Measurements from ENCODE around the gene C11orf98. TPM values are rescaled to one million over a fixed set of nuclear protein-coding genes. Genes with fewer than 3 reads are reported as not detected.

C11orf98 gene
- total RNA-seq, 2 experiments from 2014 or later, result 105 to 148 TPM

DNA sequence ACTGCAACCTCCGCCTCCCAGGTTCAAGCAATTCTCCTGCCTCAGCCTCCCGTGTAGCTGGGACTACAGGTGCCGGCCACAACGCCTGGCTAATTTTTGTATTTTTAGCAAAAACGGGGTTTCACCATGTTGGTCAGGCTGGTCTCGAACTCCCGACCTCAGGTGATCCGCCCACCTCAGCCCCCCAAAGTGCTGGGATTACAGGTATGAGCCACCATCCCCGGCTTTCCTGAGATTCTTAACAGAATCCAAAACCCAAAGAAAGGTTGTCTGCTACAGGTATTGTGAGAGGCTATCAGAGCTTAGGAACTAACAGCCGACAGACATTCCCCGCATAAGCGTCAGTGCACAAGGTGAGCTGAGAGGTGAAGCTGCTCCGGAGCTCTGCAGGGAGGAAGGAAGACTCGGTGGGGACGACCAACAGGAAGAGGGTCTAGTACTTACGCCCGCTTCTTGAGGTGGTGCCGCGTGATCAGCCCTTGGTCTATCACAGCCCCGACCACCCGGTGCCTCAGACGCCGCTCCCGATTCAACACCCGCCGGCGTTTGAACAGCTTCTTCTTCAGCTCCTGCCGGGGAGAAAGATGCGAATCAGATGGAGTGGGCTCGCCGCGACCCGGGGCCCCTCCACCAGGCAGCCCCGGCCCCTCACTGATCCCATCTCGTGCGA is 470 bp downstream of the C11orf98 start:
- Histone ChIP-seq H3K79me2 (ENCODE audit: insufficient read depth, low read depth, low read length) (peaks cover 58% of the 10 kb centered on the region), H3K4me3 (ENCODE audit: low read depth, low read length, poor library complexity, severe bottlenecking) (peak overlapping the region; percentile 86), H3K9me3 (ENCODE audit: low read length) (no peaks in the 10 kb centered on the region), H3K4me2 (ENCODE audit: low read length) (peak overlapping the region; percentile 89), H3K4me1 (ENCODE audit: insufficient read depth, low read length, poor library complexity, severe bottlenecking) (peaks cover 34% of the 10 kb centered on the region), H3K27ac (ENCODE audit: low read depth, low read length, poor library complexity, severe bottlenecking) (peak overlapping the region; percentile 94), H4K20me1 (ENCODE audit: insufficient read depth, low read length) (peaks cover 6% of the 10 kb centered on the region; the same call in 1 of the 2 replicates), H2AFZ (ENCODE audit: low read length) (peak overlapping the region; percentile 19; the same call in 1 of the 2 replicates), H3K9me2 (ENCODE audit: insufficient read depth, low read length) (no peaks in the 10 kb centered on the region), H3K36me3 (ENCODE audit: insufficient read depth, low read length) (peaks cover 66% of the 10 kb centered on the region)
- no peak for TF ChIP-seq EZH2phosphoT487 (IDR thresholded peaks at IDR 0.05; ENCODE audit: borderline replicate concordance, low read depth, low read length)
- TF ChIP-seq CTCF (conservative IDR thresholded peaks at IDR 0.05; ENCODE audit: low read length), result no peak
- CTCF ChIA-PET (ENCODE audit: unreplicated experiment), result interaction anchor here (0.6 to 1.4 kb wide), 3 partner anchors 16 to 63 kb away, joined by 3 to 4 read pairs (median 3); partner anchors contain the start of gene HNRNPUL2
- DNase-seq (ENCODE audit: low spot score), result peak; percentile 85
- intact Hi-C loops (cut with micrococcal nuclease; ENCODE audit: unreplicated experiment), result loop anchor here (1.0 to 5.0 kb wide), 4 partner anchors 11 to 72 kb away; partner anchors contain the start of genes EML3, INTS5, MTA2 and ROM1
- TSS peak; percentile 51 for BruUV-seq (replicated peaks)
- POLR2A ChIA-PET, result interaction anchor here (0.6 to 8.3 kb wide), 24 partner anchors 10 to 209 kb away, joined by 3 to 159 read pairs (median 6); partner anchors contain the start of genes B3GAT3, EEF1G, GANAB and HNRNPUL2

- H2AFZ ChIP-seq (ENCODE audit: low read length), result no peak overlapping the region
- intact Hi-C loops (cut with micrococcal nuclease; ENCODE audit: unreplicated experiment), result no loop called here
- no peak overlapping the region for H3K4me3 ChIP-seq (ENCODE audit: low read depth, low read length, poor library complexity, severe bottlenecking)
- TF ChIP-seq EZH2phosphoT487 (IDR thresholded peaks at IDR 0.05; ENCODE audit: borderline replicate concordance, low read depth, low read length) (no peak), CTCF (conservative IDR thresholded peaks at IDR 0.05; ENCODE audit: low read length) (no peak)
- POLR2A ChIA-PET, result interaction anchor here (0.9 to 10.5 kb wide), 3 partner anchors 10 to 173 kb away, joined by 3 to 159 read pairs (median 3); partner anchors contain the start of genes C11orf98, CSKMT and ZBTB3
- DNase-seq (ENCODE audit: low spot score), result no peak
- H3K9me2 ChIP-seq (ENCODE audit: insufficient read depth, low read length), result no peaks in the 10 kb centered on the region
- BruUV-seq (replicated peaks), result no TSS peak
- CTCF ChIA-PET (ENCODE audit: unreplicated experiment), result no interaction called here
- peaks cover 17% of the 10 kb centered on the region for H3K36me3 ChIP-seq (ENCODE audit: insufficient read depth, low read length)
- H3K79me2 ChIP-seq (ENCODE audit: insufficient read depth, low read depth, low read length), result peaks cover 17% of the 10 kb centered on the region
- H3K4me2 ChIP-seq (ENCODE audit: low read length), result no peak overlapping the region
- H3K9me3 ChIP-seq (ENCODE audit: low read length), result no peaks in the 10 kb centered on the region
- no peaks in the 10 kb centered on the region for H4K20me1 ChIP-seq (ENCODE audit: insufficient read depth, low read length)
- H3K27ac ChIP-seq (ENCODE audit: low read depth, low read length, poor library complexity, severe bottlenecking), result no peak overlapping the region
- peaks cover 12% of the 10 kb centered on the region for H3K4me1 ChIP-seq (ENCODE audit: insufficient read depth, low read length, poor library complexity, severe bottlenecking)
These were observed 8.1 kb downstream of the C11orf98 start for GRCh38 chr11:62656796-62657429.

Data from OCI-LY7 (cell line).